GM18951 (cell line): ENCODE data around the gene SNAPC4.

ENCODE experiments used
- POLR2A ChIP-seq: IDR thresholded peaks from 4 replicates; pipeline ENCODE4 v1.6.1; 2011; ENCODE audit warnings: mild to moderate bottlenecking; ENCODE audit not compliant: insufficient read length, insufficient read depth; ENCODE audit errors: extremely low read depth
- in situ Hi-C: fragments of 300-500 bp; cut with MboI; formaldehyde crosslinking; loops from one replicate; pipeline ENCODE4 v1.12.0; 2022; ENCODE audit warnings: low sequenced_read_pairs, mixed read lengths, inconsistent platforms; ENCODE audit not compliant: unreplicated experiment

Gene SNAPC4

GRCh38 chr9:136373300-136374182, 26.4 kb downstream of the SNAPC4 start, which contains the start of gene CARD9:
CARD9 (minus strand) TSS chr9:136373669; CDS start chr9:136372078, 1,591 bp downstream.
- in situ Hi-C loops = no loop called here
- peak; percentile 24 for TF ChIP-seq POLR2A

GRCh38 chr9:136372561-136373299, 27.2 kb downstream of the SNAPC4 start:
- in situ Hi-C loops = no loop called here
- peak; percentile 23 for TF ChIP-seq POLR2A

GRCh38 chr9:136372006-136372405, 28.0 kb downstream of the SNAPC4 start:
- TF ChIP-seq POLR2A = no peak
- in situ Hi-C loops = no loop called here

- no peak for TF ChIP-seq POLR2A
- in situ Hi-C loops = no loop called here
Measured at GRCh38 chr9:136371533-136371880, 28.5 kb downstream of the SNAPC4 start.

DNA sequence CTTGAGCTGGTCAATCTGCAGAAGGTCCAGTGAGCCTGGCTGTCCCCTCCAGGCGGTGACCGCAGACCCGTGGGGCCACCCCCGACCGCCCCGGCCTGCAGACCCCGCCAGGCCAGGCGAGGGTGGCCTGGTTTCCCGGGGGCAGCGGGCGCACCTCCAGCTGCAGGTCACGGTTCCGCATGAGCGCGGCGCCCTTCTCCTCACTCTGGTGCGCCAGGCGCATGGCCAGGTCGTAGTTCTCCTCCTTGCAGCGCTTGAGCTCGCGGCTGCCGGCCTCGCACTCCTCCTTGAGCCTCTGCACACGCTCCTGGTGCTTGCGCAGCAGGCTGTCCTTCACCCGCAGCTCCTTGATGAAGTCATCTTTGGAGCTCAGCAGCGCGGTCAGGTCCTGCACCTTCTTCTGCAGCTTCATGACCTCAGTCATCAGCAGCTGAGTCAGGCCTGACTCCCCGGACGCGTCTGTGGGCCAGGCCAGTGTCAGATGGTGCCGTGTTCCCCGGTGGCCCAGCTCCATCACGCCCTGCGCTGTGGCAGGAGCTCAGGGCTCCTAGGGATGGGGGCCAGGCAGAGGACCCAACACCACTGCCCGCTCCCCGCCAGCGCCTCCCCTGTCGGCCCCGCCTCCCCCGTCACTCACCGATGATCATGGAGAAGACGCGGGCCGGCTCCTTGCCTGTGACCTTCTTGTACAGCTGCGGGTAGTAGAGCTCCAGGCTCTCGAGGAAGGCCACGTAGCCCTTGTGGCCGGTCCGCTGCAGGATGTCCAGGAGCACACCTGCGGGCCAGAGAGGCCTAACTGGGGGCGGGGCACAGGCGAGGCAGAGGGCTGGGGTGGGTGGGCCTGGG, 29.1 kb downstream of the SNAPC4 start:
- TF ChIP-seq POLR2A = no peak
- in situ Hi-C loops = no loop called here

DNA sequence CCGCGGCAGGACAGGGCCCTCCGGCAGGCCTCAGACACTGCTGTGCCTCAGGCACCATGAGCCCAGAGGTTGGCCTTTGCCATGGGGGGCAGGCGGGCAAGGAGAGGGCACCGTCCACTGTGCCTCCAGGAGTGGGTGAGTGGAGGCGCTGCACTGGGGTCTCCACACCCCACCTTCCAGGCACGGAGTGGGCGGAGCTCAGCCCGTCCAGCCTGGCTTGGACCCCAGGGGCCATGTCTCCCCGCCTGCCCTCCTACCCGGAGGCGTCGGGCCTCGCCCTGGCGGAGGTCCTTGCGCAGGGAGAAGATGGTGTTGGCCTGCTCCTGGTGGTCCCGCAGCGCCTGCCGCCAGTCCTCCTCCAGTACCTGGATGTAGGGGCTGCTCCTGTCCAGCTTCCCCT, 29.9 kb downstream of the SNAPC4 start:
- in situ Hi-C loops = no loop called here
- no peak for TF ChIP-seq POLR2A

GRCh38 chr9:136368190-136368589, 31.8 kb downstream of the SNAPC4 start:
- TF ChIP-seq POLR2A = no peak
- in situ Hi-C loops = no loop called here

- in situ Hi-C loops = no loop called here
- no peak for TF ChIP-seq POLR2A
Measured at GRCh38 chr9:136367296-136368145, 32.4 kb downstream of the SNAPC4 start.

DNA sequence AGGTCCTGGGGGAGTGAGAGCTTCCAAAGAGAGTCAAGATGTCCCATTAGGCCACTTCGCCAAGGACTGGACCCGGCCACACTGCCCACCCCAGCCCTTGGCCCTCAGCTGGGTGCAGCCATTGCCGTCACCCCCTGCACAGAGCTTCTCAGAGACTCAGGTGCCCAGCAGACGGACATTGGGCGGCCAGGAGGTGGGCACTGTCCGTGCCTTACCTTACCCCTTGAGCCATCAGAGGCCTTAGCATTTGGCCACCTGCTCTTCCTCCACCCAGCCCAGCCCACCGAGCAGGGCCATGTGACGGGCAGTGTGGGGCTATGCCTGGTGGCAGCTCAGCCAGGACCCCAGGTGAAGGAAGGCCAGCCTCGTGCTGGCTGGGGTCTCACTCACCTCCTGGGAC, 33.1 kb downstream of the SNAPC4 start:
- no peak for TF ChIP-seq POLR2A
- in situ Hi-C loops = no loop called here

- TF ChIP-seq POLR2A = no peak
- in situ Hi-C loops = no loop called here
Measured at GRCh38 chr9:136365775-136366222, 34.2 kb downstream of the SNAPC4 start.

GRCh38 chr9:136364942-136365774, 34.8 kb downstream of the SNAPC4 start:
- TF ChIP-seq POLR2A = no peak
- in situ Hi-C loops = no loop called here

- in situ Hi-C loops = no loop called here
- TF ChIP-seq POLR2A = no peak
Measured at GRCh38 chr9:136363949-136364748, 35.8 kb downstream of the SNAPC4 start.
